PFSK-1 (cell line): ENCODE measurements around the gene PTPRM.

Experiments
- POLR2AphosphoS5 ChIP-seq: IDR thresholded peaks from 2 replicates; pipeline ENCODE4 v1.6.1; 2012; ENCODE audit warnings: low read depth, mild to moderate bottlenecking, control low read depth, low read length, moderate library complexity
- REST ChIP-seq, 2 experiments: IDR thresholded peaks; 2 replicates each; pipeline versions ENCODE4 v1.6.1 to v1.8.0; 2011 to 2012; ENCODE audit warnings: low read depth in 2 of 2, low read length in 2 of 2, control low read depth in 1 of 2, inconsistent platforms in 1 of 2, mild to moderate bottlenecking in 1 of 2, moderate library complexity in 1 of 2; ENCODE audit not compliant: insufficient read depth in 1 of 2
- SIN3A ChIP-seq: IDR thresholded peaks from 2 replicates; pipeline ENCODE4 v1.6.1; 2012; ENCODE audit warnings: mild to moderate bottlenecking, low read length, moderate library complexity, borderline replicate concordance; ENCODE audit not compliant: insufficient read depth
- TAF1 ChIP-seq: IDR thresholded peaks from 2 replicates; pipeline ENCODE4 v1.6.1; 2012; ENCODE audit warnings: low read length, control low read depth, borderline replicate concordance; ENCODE audit not compliant: insufficient read depth

- no peak for TF ChIP-seq POLR2AphosphoS5
- no peak for TF ChIP-seq TAF1
- TF ChIP-seq REST (IDR thresholded peaks at IDR 0.05; ENCODE audit: insufficient read depth in 1 of 2, low read depth in 2 of 2, low read length in 2 of 2): no peak
- TF ChIP-seq SIN3A: no peak
Measured at GRCh38 chr18:8162802-8163201, 595.7 kb downstream of the PTPRM start.
